Measurements from ENCODE around the gene EARS2.

DNA sequence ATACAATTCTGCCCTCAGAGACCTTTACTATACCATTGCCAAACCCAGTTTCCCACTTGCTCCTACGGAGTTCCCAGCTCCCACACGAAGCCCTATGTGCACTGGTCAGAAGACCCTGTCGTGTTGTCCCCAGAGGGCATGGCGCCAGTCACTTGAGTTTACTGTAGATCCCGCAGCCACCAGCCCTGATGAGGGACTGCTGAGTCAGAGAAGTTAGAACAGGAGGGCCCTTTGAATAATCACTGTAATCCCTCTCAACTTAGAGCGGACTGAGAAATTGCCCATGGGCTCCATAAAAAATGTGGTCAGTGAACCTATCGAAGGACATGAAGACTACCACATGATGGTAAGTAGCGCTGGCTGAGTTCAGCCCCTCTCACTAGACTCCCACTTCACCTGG, 9.6 kb upstream of the EARS2 start:
- no peak for TF ChIP-seq CTCF (IDR thresholded peaks at IDR 0.05)
- TF ChIP-seq POLR2A (IDR thresholded peaks at IDR 0.05) = no peak
